Right lung (tissue), 5 donors: ENCODE results near the gene TMEM170B. TPM values are rescaled to one million over a fixed set of nuclear protein-coding genes. Genes with fewer than 3 reads are reported as not detected.

ENCODE experiments used
- DNase-seq, 2 donors: peaks; one replicate each; pipeline ENCODE4 v3.0.0-alpha.2; 2013
- polyA plus RNA-seq, 5 donors: library from polyadenylated mRNA; unstranded; fragments of 120-200 nt; gene quantifications; one replicate each; pipeline versions ENCODE4 v1.2.1 to v1.2.3, GENCODE V29; 2013; ENCODE audit warnings: inconsistent platforms in 1 of 5, low replicate concordance in 1 of 5; ENCODE audit not compliant: insufficient read length in 5 of 5, insufficient read depth in 1 of 5

TMEM170B gene
- polyA plus RNA-seq, 5 donors, result 4.1 to 6.3 (median 5.7) TPM

GRCh38 chr6:11584244-11584643, 46.7 kb downstream of the TMEM170B start:
- no peak for DNase-seq

- DNase-seq, result peak in 1 of 2 donors; percentile 48
Measured at GRCh38 chr6:11585426-11586016, 48.0 kb downstream of the TMEM170B start.

DNA sequence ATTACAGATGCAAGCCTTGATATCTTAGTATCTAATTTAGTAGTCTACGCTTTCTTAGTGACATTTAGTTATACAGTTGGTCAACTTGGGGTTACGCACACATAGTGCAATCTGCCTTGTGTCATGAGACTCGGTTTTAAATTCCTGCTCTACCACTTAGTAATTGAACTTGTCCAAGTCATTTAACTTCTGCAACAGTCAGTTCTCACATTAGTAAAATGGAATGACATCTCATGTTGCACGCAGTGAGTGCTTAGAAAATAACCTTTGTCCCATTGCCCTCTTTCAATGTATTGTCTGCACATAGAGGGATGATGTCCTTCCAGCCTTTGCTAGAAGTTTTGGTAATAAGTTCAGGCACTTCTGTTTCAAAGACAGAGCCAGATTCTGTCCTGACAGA, 48.6 kb downstream of the TMEM170B start:
- DNase-seq, result no peak

- no peak for DNase-seq
Measured at GRCh38 chr6:11586536-11586935, 49.0 kb downstream of the TMEM170B start.

GRCh38 chr6:11589261-11589660, 51.7 kb downstream of the TMEM170B start:
- DNase-seq, result no peak

- DNase-seq, result no peak
Measured at GRCh38 chr6:11592294-11592906, 54.9 kb downstream of the TMEM170B start.

GRCh38 chr6:11593096-11593495, 55.5 kb downstream of the TMEM170B start:
- no peak for DNase-seq

- DNase-seq, result no peak
Measured at GRCh38 chr6:11595903-11596302, 58.4 kb downstream of the TMEM170B start.

GRCh38 chr6:11596640-11597237, 59.2 kb downstream of the TMEM170B start:
- no peak for DNase-seq

DNA sequence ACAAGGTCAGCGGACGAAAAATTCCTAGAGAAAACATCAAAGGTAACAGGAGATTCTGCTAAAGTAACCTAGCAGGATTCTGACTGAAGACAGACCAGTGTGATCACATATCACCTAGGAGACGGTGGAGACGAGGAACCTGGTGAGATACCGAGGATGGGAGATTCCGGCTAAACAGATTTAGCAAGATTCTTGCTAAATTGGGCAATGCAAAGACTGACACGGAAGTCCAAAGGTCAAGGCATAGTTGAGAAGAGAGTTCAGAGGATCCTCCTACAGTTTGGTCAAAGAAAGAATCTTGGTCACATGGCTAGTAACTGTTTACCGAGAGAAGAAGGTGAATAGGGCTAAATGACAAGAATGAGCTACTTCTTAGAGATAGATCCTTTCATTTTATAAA, 61.1 kb downstream of the TMEM170B start:
- DNase-seq, result no peak

DNA sequence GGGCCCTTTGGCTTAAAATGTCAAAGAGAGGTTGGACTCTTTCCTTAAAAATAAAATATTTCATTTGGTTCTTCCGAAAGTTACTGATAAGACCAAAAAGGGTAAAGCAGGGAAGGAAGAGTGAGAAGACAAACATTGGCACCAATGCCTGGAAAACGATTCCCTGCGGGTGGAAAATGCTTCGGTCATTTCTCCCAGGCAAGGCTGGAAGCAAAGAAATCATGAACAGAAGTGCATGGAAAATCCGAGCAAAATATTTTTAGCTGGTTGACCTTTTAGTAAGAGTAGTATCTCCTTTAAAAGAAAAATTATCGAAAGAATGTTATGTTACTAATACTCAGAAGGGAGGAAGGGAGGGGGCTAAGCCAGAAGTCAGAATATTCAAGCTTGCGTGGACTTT, 62.7 kb downstream of the TMEM170B start:
- DNase-seq, result no peak

DNA sequence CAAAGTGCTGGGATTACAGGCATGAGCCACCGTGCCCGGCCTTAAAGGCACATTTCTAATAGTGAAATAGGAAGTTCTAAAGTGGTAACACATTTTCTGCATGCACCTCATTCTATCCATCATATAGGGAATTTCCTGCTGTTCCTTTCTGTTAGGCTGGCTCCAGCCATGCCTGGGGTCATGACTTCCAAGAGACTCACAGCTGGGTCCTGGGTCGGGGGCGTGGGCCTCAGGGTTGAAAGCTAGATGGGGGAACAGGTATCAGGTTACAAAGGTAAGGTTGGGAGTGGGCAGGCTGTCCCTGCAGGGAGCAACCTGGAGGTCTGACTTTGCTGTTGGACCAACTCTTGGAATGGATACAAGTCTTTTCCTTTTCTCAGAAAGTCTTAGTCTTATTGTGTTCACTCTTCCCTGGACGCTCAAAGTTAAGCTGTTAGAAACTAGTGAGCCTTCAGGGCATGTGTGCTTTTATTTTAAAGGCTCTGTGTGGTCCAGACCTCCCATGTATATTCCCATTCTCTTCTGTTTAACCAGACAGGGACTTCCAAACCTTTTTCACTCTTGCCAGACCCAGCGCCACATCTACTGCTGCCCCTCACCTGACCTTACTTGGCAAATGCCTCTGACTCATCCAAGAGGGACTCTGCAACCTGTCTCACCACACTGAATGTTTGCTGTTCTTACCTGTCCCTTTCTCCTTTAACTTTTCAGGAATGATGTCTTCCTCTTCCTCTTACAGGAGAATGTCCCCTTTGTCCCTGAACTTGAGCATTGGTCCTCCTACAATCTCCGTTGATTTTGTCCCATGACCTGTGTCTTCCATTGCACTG, 64.4 kb downstream of the TMEM170B start:
- no peak for DNase-seq

DNA sequence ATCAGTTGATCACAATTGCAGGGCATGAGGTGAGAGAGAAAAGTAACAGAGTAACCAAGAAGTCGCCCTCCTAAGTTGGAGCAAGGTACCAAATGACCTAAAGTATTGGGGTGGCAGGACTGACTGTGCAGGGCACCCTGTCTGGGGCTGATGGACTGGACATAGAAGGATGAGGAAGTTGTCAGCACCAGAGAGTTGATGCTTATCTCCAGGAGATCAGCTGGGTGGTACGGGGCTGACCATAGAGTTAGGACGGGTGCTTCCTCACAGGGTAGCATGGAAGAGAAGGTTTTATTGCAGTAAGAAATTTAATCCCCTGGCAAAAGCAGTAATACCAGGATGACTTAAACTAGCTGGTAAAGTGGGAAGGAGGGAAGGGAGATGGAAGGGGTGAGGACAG, 66.7 kb downstream of the TMEM170B start:
- DNase-seq, result no peak

DNA sequence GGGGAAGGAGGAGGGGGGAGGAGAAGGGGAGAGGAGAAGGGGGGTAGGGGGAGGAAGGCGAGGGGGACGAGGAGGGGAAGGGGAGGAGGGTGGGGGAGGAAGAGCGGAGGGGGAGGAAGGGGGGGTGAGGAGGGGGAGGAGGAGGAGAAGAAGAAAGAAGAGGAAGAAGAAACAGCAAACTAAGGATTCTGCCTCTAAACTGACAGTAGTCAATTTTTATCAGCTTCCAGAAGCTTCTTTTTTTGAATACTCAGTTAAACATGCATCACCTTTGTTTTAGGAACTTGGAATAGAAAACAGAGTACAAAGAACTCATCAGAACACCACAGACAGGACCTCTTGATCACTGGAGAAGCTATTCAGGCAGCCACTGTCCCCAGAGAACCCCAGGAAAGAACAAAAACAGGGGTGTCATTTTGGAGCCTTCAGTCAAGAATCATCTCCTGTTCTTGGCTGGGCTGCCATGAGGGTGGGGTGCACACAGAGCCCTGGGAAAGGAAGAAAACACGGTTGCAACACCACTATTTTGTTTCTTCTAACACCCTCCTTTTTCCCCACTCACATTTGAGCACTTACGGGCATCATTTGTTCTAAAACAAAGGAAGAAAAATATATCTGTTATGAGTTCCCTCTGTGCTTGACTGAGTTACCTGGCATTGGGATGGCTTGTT, 67.4 kb downstream of the TMEM170B start:
- DNase-seq, result no peak

GRCh38 chr6:11605507-11605905, 68.0 kb downstream of the TMEM170B start:
- no peak for DNase-seq

- DNase-seq, result no peak
Measured at GRCh38 chr6:11606332-11606731, 68.8 kb downstream of the TMEM170B start.

- DNase-seq, result peak in 1 of 2 donors; percentile 70
Measured at GRCh38 chr6:11607383-11607782, 69.8 kb downstream of the TMEM170B start.

DNA sequence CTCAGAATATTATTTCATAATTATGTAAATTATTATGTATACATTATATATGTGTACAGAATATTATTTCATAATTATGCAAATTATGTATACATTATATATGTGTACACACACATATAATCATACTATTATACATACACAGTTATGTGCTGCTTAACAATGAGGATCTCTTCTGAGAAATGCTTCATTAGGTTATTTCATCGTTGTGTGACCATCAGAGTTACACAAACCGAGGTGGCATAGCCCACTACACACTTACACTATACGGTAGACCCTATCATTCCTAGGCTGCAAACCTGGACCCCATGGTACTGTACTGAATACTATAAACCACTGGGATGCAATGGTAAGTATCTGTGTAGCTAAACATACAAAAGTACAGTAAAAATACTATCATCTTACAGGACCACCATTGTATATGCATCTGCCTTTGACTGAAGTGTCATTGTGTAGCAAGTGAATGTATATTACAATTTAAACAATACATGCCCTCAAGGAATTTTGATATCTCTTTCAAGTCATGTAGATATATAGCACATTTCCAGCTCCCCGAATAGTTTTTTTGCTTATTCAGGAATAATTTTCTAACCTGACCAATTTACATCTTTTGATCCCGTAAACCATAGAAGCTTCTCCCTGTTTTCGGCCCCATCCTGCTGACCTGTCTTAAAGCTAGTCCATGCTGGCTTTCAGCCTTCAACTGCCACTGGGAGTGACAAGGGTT, 71.2 kb downstream of the TMEM170B start:
- DNase-seq, result no peak

GRCh38 chr6:11609324-11610071, 71.9 kb downstream of the TMEM170B start:
- DNase-seq, result no peak

DNA sequence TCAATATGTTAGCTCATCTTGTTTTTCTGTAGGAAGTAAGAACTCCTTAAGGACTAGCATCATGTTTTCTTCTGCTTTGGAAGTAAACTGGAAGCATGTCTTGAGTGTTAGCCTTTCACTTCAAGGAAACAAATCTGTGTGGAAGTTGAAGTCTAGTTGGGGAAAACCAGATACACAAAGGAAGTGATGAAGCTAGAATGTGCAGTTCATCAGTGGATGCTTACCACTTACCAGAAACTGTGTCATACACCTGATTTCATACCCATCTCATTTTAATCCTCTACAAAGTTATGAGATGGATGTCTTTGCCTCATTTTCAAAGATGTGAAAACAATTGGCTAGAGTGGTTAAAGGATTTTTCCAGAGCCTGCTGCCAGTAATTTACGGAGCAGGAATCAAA, 75.8 kb downstream of the TMEM170B start:
- no peak for DNase-seq

GRCh38 chr6:11613858-11614257, 76.3 kb downstream of the TMEM170B start:
- no peak for DNase-seq
